NCI-H774 (cell line): ENCODE measurements around the gene SFMBT2.

ENCODE experiments used
- DNase-seq: peaks from one replicate; lab custom pipeline; 2025; lab: John Stamatoyannopoulos, UW

The SFMBT2 gene

GRCh38 chr10:7410862-7411670 is at the start of gene SFMBT2:
TSS of gene SFMBT2 (minus strand) at chr10:7411034. CDS start at chr10:7381898, 29,136 bp downstream.
- DNase-seq: peak; percentile 6

- DNase-seq: no peak
Measured at GRCh38 chr10:7460006-7460405, 49.2 kb upstream of the SFMBT2 start.

GRCh38 chr10:7458556-7458955 is 47.7 kb upstream of the SFMBT2 start:
- no peak for DNase-seq

DNA sequence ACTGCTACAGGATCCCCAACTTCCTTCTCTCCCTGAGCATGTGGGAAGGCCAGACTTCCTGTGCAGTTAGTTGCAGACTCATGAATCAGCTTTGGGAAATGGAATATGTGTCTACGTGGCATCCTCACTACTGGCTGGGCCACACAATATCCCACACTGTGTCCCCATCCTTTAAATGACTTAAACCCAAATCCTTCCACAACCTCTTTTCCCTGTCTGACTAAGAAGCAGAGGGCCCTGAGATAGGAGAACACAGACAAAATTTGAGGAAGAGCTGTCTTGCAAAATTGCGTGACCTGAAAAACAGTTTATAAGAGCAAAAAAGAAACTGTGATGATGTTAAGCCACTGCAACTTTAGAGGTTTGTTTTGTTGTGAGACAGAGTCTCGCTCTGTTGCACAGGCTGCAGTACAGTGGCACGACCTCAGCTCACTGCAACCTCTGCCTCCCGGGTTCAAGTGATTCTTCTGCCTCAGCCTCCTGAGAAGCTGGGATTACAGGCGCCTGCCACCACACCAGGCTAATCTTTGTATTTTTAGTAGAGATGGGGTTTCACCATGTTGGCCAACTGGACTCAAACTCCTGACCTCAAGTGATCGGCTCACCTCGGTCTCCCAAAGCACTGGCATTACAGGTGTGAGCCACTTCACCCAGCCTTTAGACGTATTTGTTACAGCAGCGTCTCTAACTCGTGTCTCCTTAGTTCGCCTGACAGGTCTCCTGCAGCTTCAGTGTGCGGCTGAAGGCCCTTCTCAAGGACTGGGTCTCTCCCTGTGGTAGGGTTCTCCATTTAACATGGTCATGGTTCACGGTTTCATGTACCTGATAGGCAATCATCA is 46.9 kb upstream of the SFMBT2 start:
- DNase-seq: no peak

GRCh38 chr10:7449063-7449695 is 38.3 kb upstream of the SFMBT2 start:
- no peak for DNase-seq

DNA sequence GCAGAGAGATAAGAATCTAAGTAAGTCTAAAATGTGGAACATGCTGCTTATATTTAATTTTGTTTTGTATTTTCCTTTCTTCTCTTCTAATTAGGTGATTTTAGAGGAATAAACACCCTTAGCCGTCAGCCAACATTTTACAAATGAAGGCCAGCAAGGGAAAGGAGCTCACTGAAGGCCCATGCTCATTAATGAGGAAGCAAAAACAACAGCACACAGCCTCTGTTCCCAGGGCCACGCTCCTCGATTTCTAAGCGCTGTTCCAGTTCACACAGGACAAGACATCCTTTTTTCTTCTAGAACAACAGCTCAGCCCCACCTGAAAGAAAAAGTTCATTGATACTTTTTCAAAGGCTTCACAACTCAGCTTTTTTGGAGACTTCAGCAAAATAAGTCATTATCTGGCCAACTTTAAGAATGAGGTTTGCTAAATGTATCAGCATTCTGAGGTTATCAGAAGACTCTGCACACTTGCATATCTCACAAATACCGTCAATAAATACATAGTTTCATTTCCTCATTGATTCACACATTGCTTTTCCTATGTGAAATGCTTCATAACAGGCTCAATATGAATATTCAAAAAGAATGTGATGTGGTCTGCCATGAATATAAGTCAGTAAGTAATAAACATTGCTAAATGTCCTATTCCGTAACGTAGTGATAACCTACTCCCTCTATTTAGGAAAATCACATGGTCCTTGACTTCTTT is 34.8 kb upstream of the SFMBT2 start:
- no peak for DNase-seq

- DNase-seq: no peak
Measured at GRCh38 chr10:7444551-7445121, 33.8 kb upstream of the SFMBT2 start.

DNA sequence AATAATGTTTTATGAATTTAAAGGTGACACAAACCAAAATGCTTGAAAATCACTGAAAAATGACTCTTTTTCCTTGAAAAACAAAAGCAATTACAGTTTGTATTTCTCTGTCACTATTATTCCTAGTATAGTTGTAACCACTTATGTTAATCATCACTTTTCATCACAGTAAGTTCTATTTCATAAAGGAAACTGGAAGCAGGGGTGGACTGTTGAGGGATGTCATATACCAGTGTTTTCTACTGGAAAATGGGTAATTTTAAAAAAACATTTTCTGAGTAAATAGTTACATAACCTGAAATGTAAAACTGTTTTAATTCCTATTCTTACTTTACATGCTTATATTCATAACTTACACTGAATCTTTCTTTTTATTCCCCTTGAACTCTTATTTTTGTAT is 32.2 kb upstream of the SFMBT2 start:
- DNase-seq: no peak

- DNase-seq: no peak
Measured at GRCh38 chr10:7441403-7442147, 30.7 kb upstream of the SFMBT2 start.

GRCh38 chr10:7439696-7440095 is 28.9 kb upstream of the SFMBT2 start:
- no peak for DNase-seq

DNA sequence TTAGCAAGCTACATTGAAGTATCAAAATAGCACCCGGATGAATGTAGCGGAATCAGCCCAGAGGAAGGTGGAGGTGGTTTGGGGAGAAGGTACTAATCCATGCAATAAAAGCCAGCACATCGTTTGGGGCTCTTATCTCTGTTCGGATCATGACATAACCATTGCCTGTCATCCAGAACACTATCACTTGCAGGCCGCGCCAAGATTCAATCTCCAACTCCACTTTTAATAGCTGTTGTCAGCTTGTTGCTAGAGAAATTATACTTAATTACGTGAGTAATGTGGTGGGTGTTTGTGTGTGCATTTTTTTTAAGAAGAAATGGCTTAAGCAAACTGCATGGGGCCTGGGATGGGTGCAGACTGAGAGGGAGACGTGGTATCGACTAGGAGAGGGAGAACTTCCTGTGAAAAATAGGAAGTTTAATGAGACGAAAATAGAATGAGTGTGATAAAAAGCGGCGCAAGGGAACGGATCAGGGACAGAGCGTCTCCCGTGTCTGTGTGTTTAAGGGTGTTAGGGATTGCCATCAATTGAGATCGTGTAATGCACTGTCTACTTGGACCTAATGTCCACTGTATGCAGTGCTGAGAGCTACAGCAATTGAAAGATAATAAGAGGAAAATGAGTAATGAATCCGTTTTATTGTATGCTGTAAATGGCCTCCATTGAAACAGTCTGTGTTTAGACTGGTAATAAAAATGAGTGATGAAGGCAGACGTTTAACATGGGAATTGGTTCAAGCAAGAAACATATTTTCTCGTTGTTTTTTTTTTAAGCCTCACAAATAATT is 27.6 kb upstream of the SFMBT2 start:
- no peak for DNase-seq

DNA sequence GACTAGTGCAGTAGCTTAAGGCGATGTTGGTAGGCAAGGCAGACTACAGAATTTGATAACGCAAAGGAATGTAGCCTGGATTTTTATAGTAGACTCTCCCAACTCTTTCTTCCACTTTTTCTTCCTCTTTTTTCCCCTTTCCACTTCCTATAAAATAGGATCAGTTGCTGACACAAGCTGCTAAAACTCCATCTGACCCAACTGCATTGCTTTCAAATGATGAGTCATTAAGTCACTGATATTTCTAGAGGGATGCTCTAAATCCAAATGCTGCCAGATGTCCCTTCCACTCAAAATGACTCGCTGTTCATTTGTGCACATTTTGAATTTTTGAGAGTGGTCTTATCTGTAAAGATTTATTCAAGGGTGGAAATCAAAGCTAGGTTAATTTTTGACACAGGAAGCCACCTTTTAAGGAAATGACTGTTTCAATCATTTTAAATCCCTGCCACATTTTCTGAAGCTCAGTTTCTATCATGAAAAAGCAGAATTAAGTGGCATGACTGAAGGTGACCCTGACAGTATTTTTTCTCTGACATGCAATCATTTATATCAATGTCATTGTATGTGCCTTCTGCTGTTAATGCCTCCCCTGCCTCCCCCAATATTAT is 25.8 kb upstream of the SFMBT2 start:
- DNase-seq: no peak

DNA sequence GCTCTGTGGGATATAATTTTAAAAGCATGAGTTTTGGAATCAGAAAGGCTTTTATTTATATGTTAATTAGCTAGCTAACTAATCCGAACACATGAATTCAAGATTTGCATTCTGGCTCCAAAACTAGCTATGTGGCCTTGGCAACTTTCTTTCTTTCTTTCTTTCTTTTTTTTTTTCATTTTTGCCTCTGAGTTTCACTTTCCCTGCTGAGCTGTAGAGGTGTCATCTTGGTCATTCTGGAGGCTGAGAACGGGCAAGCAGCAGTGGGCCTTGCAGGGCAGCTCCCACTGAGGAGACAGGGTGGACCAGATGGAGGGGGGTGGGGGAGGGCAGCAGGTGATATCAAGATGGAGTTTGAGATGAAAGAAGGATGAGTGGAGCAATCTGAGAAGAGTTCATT is 24.8 kb upstream of the SFMBT2 start:
- DNase-seq: no peak

DNA sequence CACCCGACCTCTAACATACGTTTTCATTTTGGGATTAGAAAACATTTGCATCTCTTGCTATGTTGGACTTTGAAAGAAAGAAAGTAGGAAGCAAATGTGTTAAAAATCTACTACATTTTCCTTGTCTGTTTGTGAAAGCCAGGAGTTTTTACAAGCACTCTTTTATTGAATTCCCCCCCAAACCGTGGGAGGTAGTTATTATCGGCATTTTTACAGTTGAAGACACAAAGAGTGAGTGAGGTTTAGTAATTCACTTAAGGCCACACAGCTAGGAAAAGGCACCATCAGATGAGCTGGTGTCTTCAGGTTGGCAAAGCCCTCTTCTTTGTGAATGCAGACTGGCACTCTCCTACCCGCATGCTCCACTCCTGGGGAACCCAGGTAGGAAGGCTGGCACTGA is 23.5 kb upstream of the SFMBT2 start:
- no peak for DNase-seq

DNA sequence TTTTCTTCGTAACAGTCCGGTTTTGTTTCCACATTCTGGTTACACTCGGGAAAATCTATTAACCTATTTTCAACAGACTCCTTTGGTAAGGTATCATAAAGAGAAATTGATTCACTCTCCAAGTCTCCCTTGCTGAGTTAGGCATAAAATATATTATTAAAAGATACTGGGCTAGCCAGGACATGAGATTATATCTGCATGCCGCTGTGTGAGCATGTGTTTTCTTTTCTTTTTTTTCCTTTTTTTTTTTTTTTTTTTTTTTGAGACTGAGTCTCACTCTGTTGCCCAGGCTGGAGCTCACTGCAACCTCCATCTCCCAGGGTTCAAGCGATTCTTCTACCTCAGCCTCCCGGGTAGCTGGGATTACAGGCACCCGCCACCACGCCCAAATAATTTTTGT is 23.0 kb upstream of the SFMBT2 start:
- DNase-seq: no peak

GRCh38 chr10:7432884-7433726 is 22.3 kb upstream of the SFMBT2 start:
- DNase-seq: peak; percentile 55

- no peak for DNase-seq
Measured at GRCh38 chr10:7428673-7429350, 18.0 kb upstream of the SFMBT2 start.

GRCh38 chr10:7426349-7426748 is 15.5 kb upstream of the SFMBT2 start:
- no peak for DNase-seq
